OCI-LY3 (cell line): Measurements from ENCODE around the gene MTCL3.

ENCODE experiments used
- CTCF ChIP-seq: fragments of 200-600, 300-600 bp; sonication (generic); IDR thresholded peaks from 2 replicates; pipeline ENCODE4 v1.5.1; 2014; ENCODE audit warnings: antibody characterized with exemption, low read length, low read depth
- EZH2phosphoT487 ChIP-seq: fragments of 200-600 bp; shearing (Covaris generic); IDR thresholded peaks from 2 replicates; pipeline ENCODE4 v1.6.1; 2018; ENCODE audit warnings: antibody characterized with exemption, mixed run types, low read depth

GRCh38 chr6:127468936-127469335 is 50.2 kb downstream of the MTCL3 start:
- TF ChIP-seq CTCF = no peak
- no peak for TF ChIP-seq EZH2phosphoT487
